ENCODE data around the gene NFKBIZ. TPM values are rescaled to one million over a fixed set of nuclear protein-coding genes. Genes with fewer than 3 reads are reported as not detected.
A peak's percentile ranks its signal among the peaks of the same experiment; 100 is the strongest.

NFKBIZ gene
- total RNA-seq, 1 donor from 2014 or later: 14.7 TPM

- Mint-ChIP-seq H3K27ac (no peak overlapping the region), H3K4me1 (no peaks in the 10 kb centered on the region), H3K4me3 (no peak overlapping the region), H3K9me3 (peaks cover 3% of the 10 kb centered on the region), H3K36me3 (no peaks in the 10 kb centered on the region), H3K27me3 (ENCODE audit: insufficient read depth, low read depth) (peaks cover 3% of the 10 kb centered on the region)
- Histone ChIP-seq H3K4me2 (no peak overlapping the region), H3K9me3 (ENCODE audit: low read depth) (peaks cover 3% of the 10 kb centered on the region), H3F3A (ENCODE audit: low read depth) (no peaks in the 10 kb centered on the region), H3K36me3 (no peaks in the 10 kb centered on the region), H3K27ac (no peak overlapping the region), H3K27me3 (no peaks in the 10 kb centered on the region), H4K20me1 (ENCODE audit: low read depth) (no peaks in the 10 kb centered on the region), H2AFZ (replicated peaks) (peak overlapping the region; percentile 57), H3K79me2 (ENCODE audit: low read depth) (no peaks in the 10 kb centered on the region), H3K4me1 (no peaks in the 10 kb centered on the region), H3K4me3 (no peak overlapping the region), H3K9ac (no peak overlapping the region)
- DNase-seq (ENCODE audit: low spot score): no peak
- TF ChIP-seq EZH2phosphoT487 (IDR thresholded peaks at IDR 0.05) (no peak), EZH2 (IDR thresholded peaks at IDR 0.05) (no peak)
Observed at GRCh38 chr3:101898752-101899169, 49.4 kb downstream of the NFKBIZ start.

- no peak overlapping the region for H3K27ac Mint-ChIP-seq
- H3F3A ChIP-seq (ENCODE audit: low read depth): no peaks in the 10 kb centered on the region
- H3K9ac ChIP-seq: no peak overlapping the region
- H3K27me3 ChIP-seq: no peaks in the 10 kb centered on the region
- no peaks in the 10 kb centered on the region for H3K79me2 ChIP-seq (ENCODE audit: low read depth)
- no peaks in the 10 kb centered on the region for H4K20me1 ChIP-seq (ENCODE audit: low read depth)
- H3K9me3 Mint-ChIP-seq: peaks cover 3% of the 10 kb centered on the region
- no peak overlapping the region for H3K4me3 Mint-ChIP-seq
- no peak overlapping the region for H3K27ac ChIP-seq
- H3K4me1 Mint-ChIP-seq: no peaks in the 10 kb centered on the region
- H3K4me2 ChIP-seq: no peak overlapping the region
- DNase-seq (ENCODE audit: low spot score): no peak
- no peak overlapping the region for H3K4me3 ChIP-seq
- no peaks in the 10 kb centered on the region for H3K36me3 Mint-ChIP-seq
- H3K4me1 ChIP-seq: no peaks in the 10 kb centered on the region
- H3K27me3 Mint-ChIP-seq (ENCODE audit: insufficient read depth, low read depth): peaks cover 3% of the 10 kb centered on the region
- TF ChIP-seq EZH2phosphoT487 (IDR thresholded peaks at IDR 0.05) (no peak), CTCF (IDR thresholded peaks at IDR 0.05) (no peak), EZH2 (IDR thresholded peaks at IDR 0.05) (no peak)
- H3K9me3 ChIP-seq (ENCODE audit: low read depth): peaks cover 3% of the 10 kb centered on the region
- no peaks in the 10 kb centered on the region for H3K36me3 ChIP-seq
- H2AFZ ChIP-seq (replicated peaks): no peak overlapping the region
Observed at GRCh38 chr3:101900316-101900715, 51.0 kb downstream of the NFKBIZ start.

GRCh38 chr3:101900736-101901135 is 51.4 kb downstream of the NFKBIZ start:
- Mint-ChIP-seq H3K27ac (no peak overlapping the region), H3K9me3 (peaks cover 5% of the 10 kb centered on the region), H3K27me3 (ENCODE audit: insufficient read depth, low read depth) (peaks cover 5% of the 10 kb centered on the region), H3K4me1 (no peaks in the 10 kb centered on the region), H3K4me3 (no peak overlapping the region), H3K36me3 (no peaks in the 10 kb centered on the region)
- Histone ChIP-seq H3K9ac (no peak overlapping the region), H3K27ac (no peak overlapping the region), H3F3A (ENCODE audit: low read depth) (no peaks in the 10 kb centered on the region), H3K27me3 (no peaks in the 10 kb centered on the region), H3K79me2 (ENCODE audit: low read depth) (no peaks in the 10 kb centered on the region), H3K4me1 (no peaks in the 10 kb centered on the region), H2AFZ (replicated peaks) (no peak overlapping the region), H3K36me3 (no peaks in the 10 kb centered on the region), H3K4me2 (no peak overlapping the region), H3K9me3 (ENCODE audit: low read depth) (peaks cover 3% of the 10 kb centered on the region), H4K20me1 (ENCODE audit: low read depth) (no peaks in the 10 kb centered on the region), H3K4me3 (no peak overlapping the region)
- TF ChIP-seq EZH2 (IDR thresholded peaks at IDR 0.05) (no peak), CTCF (IDR thresholded peaks at IDR 0.05) (no peak), EZH2phosphoT487 (IDR thresholded peaks at IDR 0.05) (no peak)
- DNase-seq (ENCODE audit: low spot score): no peak

GRCh38 chr3:101902041-101902440 is 52.7 kb downstream of the NFKBIZ start:
- no peaks in the 10 kb centered on the region for H4K20me1 ChIP-seq (ENCODE audit: low read depth)
- H3K27me3 ChIP-seq: no peaks in the 10 kb centered on the region
- H3K9ac ChIP-seq: no peak overlapping the region
- no peak overlapping the region for H3K4me3 ChIP-seq
- no peaks in the 10 kb centered on the region for H3K79me2 ChIP-seq (ENCODE audit: low read depth)
- Mint-ChIP-seq H3K27me3 (ENCODE audit: insufficient read depth, low read depth) (peaks cover 5% of the 10 kb centered on the region), H3K36me3 (no peaks in the 10 kb centered on the region), H3K4me3 (no peak overlapping the region), H3K27ac (no peak overlapping the region), H3K9me3 (peaks cover 2% of the 10 kb centered on the region), H3K4me1 (no peaks in the 10 kb centered on the region)
- TF ChIP-seq EZH2 (IDR thresholded peaks at IDR 0.05) (no peak), CTCF (IDR thresholded peaks at IDR 0.05) (no peak)
- H3K27ac ChIP-seq: no peak overlapping the region
- DNase-seq (ENCODE audit: low spot score): no peak
- no peaks in the 10 kb centered on the region for H3K4me1 ChIP-seq
- H3F3A ChIP-seq (ENCODE audit: low read depth): no peaks in the 10 kb centered on the region
- no peaks in the 10 kb centered on the region for H3K9me3 ChIP-seq (ENCODE audit: low read depth)
- H3K4me2 ChIP-seq: no peak overlapping the region
- H2AFZ ChIP-seq (replicated peaks): no peak overlapping the region
- no peaks in the 10 kb centered on the region for H3K36me3 ChIP-seq
